HG02840 (cell line): ENCODE measurements around the gene NAV2.

Experiments
- ATAC-seq: cut with Tn5 transposase; IDR thresholded peaks from one replicate; pipeline ENCODE4 v1.9.1; 2021; ENCODE audit warnings: mild to moderate bottlenecking, moderate library complexity, moderate number of reproducible peaks; ENCODE audit not compliant: unreplicated experiment, low FRiP score

Gene NAV2

GRCh38 chr11:20042045-20042639 lies 329.5 kb downstream of the NAV2 start:
- no peak for ATAC-seq

GRCh38 chr11:20042811-20043341 lies 330.2 kb downstream of the NAV2 start:
- no peak for ATAC-seq

GRCh38 chr11:20043992-20044391 lies 331.4 kb downstream of the NAV2 start:
- no peak for ATAC-seq

DNA sequence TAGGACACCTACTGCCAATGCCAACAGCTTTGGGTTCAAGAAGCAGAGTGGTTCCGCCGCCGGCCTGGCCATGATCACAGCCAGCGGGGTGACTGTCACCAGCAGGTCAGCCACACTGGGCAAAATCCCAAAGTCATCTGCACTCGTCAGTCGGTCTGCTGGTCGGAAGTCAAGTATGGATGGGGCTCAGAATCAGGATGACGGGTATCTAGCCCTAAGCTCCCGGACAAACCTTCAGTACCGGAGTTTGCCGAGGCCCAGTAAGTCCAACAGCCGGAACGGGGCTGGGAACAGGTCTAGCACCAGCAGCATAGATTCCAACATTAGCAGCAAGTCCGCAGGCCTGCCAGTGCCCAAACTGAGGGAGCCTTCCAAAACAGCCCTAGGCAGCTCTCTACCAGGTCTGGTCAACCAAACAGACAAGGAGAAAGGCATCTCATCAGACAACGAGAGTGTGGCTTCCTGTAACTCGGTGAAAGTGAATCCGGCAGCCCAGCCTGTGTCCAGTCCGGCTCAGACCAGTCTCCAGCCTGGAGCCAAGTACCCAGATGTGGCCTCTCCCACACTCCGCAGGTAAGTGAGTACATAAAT lies 332.6 kb downstream of the NAV2 start:
- ATAC-seq, result no peak

- ATAC-seq, result no peak
Observed at GRCh38 chr11:20046416-20046815, 333.8 kb downstream of the NAV2 start.

DNA sequence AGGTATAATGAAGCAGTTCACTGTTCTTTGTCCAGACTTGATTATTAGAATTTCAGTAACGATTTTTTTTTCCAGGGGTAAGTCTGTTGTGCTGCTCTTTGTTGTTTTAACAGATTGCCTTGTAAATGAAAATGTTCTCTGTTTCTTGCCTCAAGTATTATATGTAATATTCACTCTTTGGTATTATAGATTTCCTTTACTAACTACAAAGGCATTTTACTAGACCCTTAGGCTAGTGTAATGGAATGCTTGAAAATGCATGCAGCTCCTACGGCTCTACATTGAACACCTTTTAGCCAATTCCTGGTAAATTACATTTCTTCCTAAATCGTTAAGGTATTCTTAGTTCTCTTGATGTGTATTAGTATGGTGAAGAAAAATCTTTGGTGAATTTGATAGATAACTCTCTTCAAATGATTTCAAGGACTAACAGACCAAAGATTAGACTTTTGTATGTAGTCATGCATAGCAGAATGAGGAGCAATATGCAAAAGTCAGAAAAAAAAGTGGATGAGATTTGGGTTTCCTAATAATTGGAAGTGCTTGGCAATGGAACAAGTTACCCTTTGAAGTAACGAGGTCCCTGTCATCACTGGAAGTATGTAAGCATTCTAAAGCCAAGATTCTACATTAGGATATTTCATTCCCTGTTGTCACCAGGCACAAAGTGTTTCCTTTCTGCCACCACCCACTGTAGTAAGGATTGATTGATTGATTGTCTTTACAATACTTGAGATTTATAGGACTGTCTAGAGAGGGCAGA lies 334.6 kb downstream of the NAV2 start:
- ATAC-seq, result no peak

DNA sequence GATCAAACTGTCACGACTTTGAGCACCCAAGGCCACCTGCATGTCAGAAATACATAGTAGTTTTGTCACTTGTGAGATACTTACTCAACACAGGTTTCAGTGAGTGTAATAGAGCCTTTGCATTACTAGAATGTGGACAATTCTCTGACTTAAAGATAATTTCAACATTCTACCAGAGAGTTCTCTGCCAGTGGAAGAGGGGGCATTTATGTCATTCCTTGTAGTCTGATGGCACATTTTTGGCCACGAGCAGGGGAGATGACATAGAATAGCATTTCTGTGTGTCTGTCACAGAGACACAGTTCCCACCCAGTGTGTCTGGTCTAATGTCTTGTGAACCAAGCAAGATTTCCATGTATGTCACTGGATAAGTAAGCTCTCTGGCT lies 335.1 kb downstream of the NAV2 start:
- ATAC-seq, result no peak

GRCh38 chr11:20048246-20048645 lies 335.6 kb downstream of the NAV2 start:
- no peak for ATAC-seq

DNA sequence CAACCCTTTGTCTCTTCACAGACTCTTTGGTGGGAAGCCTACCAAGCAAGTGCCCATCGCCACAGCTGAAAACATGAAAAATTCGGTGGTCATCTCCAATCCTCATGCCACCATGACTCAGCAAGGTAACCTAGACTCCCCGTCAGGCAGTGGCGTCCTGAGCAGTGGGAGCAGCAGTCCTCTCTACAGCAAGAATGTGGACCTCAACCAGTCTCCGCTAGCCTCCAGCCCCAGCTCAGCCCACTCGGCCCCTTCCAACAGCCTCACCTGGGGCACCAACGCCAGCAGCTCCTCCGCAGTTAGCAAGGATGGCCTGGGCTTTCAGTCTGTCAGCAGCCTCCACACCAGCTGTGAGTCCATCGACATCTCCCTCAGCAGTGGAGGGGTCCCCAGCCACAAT lies 336.1 kb downstream of the NAV2 start:
- no peak for ATAC-seq

DNA sequence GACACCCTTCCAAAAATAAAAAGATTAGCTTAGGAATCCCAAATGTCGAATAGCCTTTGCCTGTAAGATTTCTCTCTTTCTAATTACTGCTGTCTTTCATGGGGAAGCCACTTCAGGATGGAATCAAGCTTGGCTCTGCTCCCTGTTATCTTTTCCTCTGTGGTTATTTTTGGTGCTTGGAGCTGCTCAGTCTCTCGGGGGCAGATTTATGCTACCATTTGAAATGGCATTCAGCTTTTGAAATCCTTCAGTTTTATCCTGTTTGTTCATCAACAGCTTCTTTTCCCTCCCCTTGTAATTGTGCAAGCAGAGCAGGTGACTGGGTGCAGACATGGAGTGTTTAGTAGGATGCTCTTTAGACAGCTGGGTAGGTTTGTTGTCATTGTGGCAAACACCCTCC lies 336.6 kb downstream of the NAV2 start:
- no peak for ATAC-seq

GRCh38 chr11:20050048-20050447 lies 337.4 kb downstream of the NAV2 start:
- ATAC-seq, result no peak

- no peak for ATAC-seq
Observed at GRCh38 chr11:20050551-20051333, 338.1 kb downstream of the NAV2 start.

DNA sequence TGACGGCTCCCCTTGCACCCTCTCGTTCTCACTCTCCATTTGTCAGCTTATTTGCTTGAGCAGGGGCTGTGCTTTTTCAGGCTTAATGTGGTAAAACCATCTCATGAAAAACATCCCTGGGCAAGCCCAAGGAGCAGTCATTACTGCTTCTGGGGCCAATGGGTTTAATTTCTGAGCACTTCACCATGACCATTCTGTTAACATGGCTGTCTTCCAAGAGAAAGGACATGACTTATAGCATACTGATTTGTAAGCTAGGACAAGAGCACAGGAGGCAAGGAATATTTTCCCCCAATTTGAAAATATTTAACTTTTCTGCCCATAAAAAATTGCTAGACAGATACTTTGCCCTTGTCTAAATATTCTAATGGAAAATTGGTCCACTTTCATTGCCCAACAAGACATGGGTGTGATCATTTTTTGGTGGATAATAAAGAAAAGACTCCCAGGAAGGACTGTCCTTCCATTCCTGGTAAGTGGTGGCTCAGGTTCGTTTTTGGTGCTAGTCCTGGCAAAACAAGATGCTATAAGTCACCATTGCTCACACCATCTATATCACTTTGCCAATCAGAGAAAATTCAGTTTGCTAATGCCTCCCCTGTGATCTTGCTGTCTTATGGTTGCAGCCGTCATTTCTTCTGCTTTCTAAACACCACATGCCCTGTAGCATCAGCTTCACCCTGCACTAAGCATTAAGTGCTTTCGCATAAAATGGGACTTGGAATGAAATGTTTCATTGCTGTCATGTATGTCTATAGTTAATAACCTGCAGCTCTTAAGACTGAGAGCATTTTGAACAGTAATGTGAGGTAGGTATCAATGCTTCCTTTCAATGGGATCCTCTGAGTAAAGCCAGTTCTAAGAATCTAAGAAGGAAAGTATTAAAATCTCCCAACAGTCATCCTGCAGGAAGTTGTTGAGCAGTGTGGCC lies 339.1 kb downstream of the NAV2 start:
- ATAC-seq, result no peak

- no peak for ATAC-seq
Observed at GRCh38 chr11:20053572-20053971, 340.9 kb downstream of the NAV2 start.

- ATAC-seq, result no peak
Observed at GRCh38 chr11:20054584-20054983, 341.9 kb downstream of the NAV2 start.

DNA sequence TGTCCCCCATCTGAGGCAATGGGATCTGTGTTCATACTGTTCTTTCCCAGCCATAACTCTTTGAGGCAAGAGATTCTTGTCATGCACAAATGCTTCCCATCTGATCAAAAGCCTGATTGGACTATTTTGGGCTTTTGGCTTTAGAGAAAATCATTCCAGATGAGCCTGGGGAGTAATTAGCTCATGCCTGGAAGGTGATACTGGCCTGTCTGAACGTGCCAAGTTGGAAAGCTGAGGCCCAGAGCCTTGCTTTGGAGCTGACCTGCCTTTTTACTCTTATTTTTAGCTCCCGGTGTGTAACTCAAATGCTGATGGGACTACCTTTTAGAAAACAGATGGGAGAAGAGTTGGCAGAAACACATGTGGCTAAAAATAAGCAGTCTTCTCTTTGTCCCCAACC lies 342.7 kb downstream of the NAV2 start:
- ATAC-seq, result no peak

DNA sequence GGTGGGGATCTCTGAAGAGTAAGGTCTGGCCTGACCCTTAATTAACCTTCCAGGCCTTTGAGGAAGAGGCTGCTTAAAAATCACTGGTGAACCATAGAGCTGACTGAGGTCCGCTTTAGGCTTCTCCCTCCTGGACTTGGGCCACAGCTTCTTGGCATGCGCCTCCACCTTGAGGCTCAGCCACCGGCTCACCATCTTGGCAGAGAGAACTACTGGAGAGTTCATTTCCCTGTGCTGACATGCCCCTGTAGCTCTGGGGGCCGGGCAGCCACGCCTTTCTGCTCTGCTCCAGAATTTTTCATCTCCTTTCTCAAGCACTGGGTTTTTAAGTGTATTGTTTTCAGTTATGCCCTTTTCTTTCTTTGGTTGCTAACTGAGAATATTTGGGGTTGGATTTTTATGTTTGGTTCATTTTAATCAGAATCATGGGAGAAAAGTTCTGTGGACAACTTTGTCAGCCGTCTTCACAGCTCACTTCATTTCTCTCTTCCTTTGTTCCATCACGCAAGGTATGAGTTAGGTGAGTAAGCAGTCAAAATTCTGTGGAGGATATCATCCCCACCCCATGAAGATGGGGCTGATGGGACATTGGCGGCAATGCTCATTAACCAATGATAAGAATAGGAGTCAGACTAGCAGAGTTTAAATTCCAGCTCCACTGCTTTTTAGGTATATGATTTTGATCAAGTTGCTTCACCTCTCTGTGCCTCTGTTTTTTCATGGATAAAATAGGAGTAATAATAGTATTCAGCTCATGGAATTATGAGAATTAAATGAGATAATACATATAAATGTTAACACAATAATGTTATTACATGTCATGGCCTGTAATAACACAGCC lies 343.7 kb downstream of the NAV2 start:
- ATAC-seq, result no peak

DNA sequence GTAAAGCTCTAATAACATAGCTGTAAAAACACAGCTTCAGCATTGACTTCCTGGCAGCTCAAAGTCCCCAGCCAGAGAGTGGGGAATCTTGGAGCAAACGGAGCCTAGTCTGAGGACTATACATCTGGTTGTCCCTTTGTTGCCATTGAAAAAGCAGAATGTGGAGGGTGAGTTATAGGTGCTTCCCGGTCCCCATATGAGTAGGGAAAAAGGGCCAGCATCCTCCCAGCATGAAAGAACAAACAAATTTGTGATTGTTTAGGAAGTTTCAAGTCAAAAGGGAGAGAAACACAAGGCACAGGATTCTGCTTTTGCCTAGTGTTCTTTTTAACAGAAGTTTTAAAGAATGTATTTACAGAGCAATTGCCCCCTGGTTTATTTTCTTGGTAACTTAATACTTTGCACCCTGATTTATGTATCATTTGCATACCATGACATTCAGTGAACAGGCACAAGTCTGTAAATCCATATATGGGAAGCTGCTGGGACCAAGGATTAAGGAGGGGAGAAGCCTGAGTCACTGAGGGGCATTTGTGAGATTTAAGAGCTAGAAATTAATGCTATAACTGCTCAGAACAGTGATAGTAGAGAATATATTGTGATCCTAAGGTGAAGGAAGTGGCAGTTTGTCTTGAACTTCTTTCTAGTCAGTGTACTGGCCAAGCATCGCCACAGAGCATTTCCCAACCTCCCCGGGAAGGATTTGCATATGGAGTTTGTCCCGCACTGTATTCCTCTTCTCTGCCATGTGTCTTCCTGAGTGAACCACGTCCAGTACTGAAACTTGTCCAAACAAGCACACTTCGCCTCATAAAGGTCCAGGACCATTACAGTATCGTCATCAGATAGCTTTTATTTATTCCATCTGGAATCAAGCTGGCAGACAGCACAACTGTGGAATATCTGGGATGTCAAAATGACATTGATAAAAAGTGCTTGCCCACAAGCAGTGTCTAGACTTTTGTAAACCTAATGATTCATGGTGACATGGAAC lies 344.6 kb downstream of the NAV2 start:
- ATAC-seq, result no peak
